HG02885 (cell line): ENCODE results near the gene ANKRD50.
A peak's percentile ranks its signal among the peaks of the same experiment; 100 is the strongest.

Experiments used
- ATAC-seq: cut with Tn5 transposase; IDR thresholded peaks from one replicate; pipeline ENCODE4 v1.9.1; 2021; ENCODE audit warnings: mild to moderate bottlenecking; ENCODE audit not compliant: unreplicated experiment, poor library complexity

The ANKRD50 gene

DNA sequence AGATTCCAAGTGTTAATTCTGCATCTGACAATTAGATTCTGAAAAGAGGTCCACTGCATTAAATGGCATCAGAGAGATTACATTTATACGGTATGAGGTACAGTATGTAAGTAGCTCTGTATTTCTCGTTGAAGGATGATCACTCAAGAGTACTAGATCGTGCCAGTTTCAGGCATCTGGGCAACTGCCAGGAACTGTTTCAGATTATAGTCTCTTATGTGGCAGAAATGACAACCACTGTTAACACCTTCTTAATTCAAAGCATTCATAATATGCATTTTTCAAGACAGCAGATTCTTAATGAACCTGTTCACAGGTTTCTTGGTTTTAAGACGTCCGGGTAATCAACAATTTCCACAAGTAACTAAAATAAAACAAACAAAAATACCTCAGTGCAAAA, 1.6 kb downstream of the ANKRD50 start:
- ATAC-seq, result no peak

DNA sequence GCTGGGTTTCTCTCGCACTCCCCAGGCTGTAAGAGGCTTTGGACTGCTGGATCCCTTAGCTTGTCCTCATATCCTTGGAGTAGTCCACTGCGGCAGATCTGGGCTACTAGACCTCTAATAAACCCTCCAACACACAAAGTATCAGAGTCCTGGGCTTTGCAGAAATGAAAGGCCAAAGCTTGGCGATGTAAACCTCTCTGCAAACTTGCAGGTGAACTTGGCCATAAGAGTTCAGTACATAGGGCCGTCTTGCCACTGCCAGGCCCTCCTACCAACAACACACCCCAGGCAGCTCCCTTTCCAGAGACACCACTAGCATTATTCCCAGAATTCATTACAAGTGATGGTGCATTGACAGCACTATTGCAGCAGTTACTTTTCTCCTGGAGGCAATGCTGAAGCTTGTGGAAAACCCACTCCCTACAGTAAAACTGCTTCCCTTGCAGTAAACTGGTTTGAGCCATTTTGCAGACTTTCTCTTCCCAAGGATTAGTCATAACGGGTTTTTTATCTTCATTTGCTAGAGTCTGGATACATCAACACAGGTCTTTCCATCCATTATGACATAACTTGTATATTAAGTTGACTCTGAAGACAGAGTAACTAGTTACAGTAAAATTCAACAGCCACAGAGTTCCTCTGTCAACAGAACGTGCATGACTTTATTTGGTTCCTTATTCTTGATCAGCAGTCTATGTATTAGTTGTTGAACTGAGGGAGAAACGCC, 2.4 kb downstream of the ANKRD50 start:
- ATAC-seq, result no peak

DNA sequence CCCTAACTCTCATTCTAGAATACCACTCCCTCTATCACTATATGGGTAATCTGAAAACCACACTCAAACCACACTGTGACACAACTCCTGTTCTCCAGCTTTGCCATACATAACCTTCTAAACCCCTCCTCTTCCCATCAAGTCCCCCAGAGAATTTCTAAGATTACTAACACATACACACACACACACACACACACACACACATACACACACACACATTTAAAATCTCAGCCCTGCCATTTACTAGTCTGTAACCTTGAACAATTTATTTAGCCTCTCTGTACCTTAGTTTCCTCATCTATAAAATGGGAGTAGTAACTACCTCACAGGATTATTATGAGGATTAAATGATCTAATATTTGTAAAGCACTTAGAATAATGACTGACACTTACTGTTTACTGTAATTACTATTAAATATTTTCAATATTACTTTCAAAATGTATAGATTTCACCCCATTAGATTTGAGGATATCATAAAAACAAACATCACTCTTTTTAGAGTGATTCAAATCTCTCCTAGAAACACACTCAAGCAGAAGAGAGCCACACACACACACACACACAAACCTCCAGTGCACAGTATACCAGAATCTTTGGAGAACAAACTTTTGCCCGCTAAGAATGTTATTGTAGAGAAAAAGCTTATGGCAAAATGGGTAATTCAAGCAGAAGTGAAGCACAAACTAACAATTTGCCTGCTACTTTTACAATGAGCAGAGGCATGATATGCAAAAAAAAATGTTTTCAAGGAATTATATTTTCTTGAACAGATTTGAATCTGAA, 3.8 kb downstream of the ANKRD50 start:
- no peak for ATAC-seq

DNA sequence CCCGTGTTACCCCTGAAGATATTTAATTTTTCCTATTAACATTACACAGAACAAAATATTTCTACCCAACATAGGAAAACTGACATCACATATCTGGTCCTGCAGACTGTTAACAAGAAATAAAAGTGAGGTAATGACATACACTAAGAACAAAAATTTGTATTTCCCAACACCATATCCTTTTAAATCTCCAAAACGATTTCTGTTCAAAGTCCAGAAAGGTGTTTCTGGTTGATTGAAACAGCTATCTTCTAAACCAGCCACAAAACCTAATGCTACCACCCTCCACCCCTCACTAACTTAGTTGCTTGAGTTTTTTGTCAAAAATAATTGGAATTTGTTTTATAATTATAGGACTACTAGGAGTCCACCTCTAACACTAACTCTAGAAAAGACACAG, 7.1 kb downstream of the ANKRD50 start:
- no peak for ATAC-seq

DNA sequence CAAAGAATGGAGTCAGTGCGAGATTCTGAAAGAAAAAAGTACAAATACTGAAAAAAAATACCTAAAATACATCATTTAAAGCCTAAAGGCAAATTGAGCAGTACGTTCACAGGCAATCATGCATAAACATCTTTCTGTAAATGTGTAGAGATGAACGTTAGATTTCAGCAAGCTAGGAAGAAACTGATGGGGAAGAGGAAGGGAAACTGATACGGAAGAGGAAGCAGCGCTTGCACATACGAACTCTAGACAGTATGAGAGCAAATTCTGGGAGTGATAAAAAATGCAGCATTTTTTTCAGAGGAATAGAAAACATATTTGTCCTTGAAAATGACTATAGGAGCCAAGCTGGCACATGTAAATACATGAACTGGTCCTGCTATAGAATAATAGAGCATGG, 9.4 kb downstream of the ANKRD50 start:
- ATAC-seq, result peak; percentile 77

DNA sequence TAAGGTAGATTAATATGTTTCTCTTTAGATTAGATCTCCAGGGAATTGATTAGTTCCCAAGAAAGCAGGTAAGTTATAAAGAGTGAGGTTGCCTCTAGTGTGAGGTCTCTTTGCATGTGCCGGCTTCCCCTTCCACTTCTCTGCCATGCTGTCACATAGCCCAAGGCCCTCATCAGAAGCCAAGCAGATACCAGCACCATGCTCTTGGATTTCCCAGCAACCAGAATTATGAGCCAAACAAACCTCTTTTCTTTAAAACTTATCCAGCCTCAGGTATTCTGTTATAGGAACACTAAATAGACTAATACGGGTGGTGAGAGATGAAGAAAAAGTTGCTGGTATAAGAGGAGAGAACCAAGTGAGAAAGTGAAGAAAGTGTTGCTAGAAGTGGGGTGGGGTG, 15.1 kb downstream of the ANKRD50 start:
- no peak for ATAC-seq

DNA sequence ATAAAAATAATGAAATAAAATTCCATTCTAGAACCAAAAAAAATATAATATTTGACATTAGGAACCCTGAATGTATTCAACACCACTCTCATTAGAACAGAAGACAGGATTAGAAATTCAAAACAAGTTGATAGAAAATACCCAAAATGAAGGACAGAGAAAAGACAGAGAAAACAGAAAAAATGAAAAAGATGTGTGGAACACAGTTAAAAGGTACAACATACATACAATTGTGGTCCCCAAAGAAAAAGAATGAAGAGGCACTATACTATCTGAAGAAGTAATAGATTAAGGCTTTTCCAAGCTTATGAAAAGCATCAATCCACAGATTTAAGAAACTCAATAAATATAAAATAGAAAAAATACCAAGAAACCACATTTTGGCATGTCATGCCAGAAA, 16.4 kb downstream of the ANKRD50 start:
- no peak for ATAC-seq

DNA sequence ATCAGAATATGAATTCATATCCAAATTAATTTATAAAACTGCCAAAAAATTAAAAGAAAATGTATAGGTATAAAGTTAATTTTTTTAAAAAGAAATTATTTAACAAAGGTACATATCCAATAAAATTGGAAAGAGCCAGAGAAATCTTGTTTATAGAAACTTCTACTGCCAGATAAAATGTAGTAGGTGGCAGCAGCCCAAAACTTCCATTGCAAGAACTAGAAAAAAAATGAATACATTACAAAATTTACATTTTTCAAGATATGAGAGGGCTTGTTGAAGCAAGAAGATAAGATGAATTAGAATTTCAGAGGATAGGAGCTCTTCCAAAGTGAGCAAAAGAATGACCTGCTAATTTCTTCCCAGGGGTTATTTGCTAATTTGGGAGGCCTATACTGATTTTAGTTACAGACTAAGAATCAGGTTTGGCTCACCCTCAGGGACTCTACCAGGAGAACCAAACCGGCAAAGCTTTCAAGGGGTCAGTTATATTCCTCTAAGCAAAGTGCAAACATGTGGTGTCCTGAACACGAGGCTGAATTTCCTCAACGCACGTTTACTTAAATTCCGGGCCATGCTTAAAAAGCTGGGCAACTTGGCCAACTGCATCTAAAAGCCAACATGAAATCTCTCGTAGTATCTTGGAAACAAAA, 17.5 kb downstream of the ANKRD50 start:
- ATAC-seq, result no peak

DNA sequence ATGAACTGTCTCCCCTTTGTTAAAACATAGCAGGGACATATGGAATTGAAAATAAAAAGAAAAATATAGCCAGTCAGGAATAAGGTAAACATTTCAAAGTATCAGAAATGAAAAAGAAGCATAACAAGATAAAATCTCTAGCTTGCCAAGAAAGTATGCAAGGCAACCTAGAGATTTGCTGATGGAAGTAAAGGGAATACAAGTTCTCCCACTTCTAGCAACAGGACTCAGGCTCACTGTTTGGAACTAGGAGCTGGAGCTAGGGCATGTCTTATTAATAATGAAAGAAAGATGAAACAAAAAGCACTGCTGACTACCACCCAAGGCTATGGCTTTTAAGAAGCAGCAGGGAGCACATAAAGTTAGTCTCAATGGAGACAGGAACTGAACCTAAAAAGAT, 18.2 kb downstream of the ANKRD50 start:
- ATAC-seq, result no peak

DNA sequence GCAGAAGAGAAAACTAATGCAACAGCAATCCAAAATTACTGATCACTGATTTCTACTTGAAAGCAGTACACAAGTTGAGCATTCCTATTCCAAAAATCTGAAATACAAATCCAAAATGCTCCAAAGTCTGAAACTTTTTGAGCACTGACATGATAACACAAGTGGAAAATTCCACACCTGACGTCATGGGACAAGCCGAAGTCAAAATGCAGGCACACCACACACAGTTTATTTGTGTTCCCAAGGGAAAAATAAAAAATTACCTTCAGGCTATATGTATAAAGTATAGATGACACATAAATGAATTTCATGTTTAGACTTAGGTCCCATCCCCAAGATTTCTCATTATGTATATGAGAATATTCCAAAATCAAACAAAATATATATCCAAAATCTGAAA, 20.7 kb downstream of the ANKRD50 start:
- ATAC-seq, result no peak

DNA sequence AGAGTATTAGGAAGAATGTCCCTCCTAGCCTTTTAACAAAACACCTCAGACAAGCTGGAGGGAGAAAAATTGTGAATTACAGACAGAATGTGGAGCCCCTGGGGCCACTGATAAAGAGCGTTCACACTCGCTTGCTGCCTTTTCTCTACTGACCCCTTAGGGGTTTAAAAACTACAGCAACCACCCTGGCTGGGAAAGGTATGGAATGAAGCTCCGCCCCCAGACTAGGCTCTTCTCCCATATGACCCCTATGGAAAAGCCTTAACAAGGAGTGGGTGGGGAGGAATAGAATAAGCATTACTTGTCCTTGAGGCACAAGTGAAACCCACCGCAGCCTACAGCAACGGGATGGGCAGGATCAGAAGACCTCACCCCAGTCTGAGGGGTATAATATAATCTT, 26.3 kb downstream of the ANKRD50 start:
- ATAC-seq, result no peak

DNA sequence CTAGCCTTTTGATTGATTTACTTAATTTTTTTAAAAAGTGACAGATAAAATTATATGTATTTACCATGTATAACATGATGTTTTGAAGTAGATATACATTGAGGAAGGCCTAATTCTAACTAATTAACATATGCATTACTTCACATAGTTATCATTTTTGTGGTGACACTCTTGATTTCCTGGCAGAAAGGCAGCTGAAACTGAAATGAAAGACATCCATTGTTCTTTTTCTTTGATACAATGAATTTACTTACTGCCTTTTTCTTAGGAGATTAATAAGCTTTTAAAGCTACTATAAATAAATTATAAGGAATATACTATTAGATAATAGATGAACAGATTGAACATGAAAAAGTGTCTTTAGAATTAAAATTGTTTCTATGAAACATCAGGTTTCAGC, 26.7 kb downstream of the ANKRD50 start:
- ATAC-seq, result no peak

DNA sequence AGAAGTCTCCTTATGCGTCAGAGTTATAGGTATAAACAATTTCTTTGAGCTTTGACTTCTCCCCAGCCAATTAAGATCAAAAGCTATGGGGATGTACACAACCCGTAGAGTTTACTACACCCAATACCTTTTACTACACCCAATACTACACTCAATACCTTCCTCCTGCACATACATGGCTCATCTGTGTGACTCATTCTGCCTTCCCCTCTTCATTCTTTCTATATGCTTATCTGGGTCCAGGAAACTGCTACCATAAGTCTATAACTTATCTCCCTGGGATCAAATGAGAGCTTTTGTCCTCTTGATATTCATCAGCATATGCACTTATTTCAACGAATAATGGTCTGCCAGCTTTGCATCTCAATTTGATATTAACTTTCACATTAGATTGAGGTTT, 28.2 kb downstream of the ANKRD50 start:
- no peak for ATAC-seq

DNA sequence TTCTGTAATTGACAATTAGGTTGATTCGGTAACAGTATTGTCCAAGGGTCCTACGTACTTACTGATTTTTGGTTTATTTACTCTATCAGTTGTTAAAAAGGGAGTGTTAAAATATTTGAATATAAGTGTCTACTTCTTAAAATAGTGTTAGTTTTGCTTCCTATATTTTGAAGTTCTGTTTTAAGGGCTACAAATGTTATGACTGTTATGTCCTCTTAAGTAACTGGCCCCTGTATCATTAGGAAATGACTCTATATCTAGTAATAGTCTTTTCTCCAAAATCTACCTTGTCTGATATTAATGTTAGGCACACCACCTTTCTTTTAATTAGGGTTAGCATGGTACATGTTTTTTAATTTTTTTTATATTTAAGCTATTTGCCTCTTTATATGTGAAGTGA, 30.1 kb downstream of the ANKRD50 start:
- ATAC-seq, result no peak

DNA sequence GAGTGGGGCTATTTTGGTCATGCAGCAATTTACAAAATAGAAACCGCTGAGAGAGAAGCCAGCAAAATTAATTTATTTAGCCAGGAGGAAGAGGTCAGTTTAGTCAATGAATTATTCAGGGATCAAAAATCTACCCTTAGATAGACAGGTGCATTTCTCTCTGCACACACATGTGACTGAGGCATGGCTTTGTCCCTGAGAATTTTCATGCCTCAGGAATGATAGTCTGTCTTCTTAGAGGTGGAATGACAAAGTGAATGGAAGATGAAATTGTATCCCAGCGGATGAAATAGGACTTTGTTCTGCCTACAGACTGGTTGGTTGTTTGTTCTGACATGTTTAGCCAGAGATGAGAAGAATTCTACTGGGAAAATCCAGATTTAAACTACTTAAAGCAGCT, 46.0 kb downstream of the ANKRD50 start:
- ATAC-seq, result no peak

DNA sequence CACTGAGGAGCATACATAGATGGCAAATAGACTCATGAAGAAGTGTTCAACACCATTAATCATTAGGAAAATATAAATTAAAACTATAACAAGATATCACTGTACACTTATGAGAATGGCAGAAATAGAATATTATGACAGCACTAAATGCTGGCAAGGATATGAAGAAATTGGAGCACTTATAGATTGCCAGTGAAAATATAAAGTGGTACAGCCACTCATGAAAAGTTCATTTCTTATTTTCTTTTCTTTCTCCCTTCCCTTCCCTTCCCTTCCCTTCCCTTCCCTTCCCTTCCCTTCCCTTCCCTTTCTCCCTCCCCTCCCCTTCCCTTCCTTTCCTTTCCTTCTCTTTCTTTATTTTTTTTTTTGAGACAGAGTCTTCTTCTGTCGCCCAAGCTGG, 53.7 kb downstream of the ANKRD50 start:
- ATAC-seq, result no peak

DNA sequence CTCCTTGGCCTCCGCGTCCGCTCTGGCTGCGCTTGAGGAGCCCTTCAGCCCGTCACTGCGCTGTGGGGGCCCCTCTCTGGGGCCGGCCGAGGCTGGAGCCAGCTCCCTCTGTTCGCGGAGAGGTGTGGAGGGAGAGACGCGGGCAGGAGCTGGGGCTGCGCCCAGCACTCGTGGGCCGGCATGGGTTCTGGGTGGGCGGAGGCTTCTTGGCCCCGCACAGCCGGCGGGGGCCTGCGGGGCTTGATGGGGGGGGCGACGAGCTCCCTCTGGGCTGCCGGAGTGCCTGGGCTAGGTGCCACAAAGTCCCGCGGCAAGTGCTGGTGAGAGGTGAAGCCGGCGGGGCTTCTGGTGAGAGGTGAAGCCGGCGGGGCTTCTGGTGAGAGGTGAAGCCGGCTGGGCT, 61.9 kb downstream of the ANKRD50 start:
- no peak for ATAC-seq

DNA sequence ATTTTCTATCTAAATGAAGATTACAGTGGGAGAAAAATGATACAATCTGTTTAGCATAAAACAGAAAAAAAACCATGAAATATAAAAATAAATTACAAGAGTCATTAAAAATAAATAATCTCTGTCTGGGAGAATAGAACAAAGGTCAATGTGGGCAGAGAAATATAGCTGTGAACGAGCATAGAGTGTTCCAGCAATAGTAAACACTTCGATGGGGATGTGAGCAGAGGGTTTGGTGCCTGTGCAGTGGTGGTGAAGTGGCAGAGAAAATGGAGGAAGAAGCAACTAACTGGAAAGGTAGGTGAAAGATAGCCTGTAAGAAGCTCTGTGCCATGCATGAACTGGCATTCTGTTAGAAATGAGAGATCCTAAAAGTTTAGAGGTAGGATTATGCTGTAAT, 64.9 kb downstream of the ANKRD50 start:
- ATAC-seq, result no peak

DNA sequence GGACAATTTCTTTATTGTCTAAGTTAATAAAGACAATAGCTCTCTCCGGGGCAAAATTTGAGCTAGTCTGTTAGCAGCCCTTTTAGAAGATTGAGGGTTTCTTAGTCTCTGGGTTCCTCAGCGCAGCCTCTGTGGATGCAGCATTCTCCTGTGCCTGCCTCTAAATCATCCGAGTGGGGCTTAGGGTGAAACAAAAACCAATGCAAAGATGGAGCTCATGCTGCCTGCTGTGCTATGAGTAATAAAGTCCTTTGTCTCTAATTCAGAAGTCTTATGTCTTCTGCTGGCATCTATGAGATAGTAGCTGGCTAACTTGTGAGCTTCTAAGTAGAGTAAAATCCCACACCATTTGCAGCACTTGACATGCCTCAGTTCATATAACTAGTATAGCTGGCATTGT, 67.9 kb downstream of the ANKRD50 start:
- ATAC-seq, result no peak

DNA sequence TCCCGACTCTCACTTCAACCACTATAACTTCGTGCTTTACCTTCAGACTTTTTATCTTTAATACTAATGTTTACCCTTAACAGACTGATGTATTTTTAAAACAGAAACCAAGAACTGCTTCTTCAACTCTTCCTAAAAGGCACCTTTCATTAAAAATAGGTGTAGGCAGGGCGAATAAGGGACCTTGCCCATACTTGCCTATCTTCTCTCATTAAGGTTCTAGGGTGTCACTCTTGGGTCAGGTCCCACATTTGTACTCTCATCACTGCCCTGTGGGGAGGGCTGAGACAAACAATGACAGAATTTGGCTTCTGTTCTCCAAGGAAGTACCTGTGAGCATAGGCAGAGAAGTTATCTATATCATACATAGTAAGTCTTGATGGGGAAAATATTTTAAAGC, 69.7 kb downstream of the ANKRD50 start:
- no peak for ATAC-seq

DNA sequence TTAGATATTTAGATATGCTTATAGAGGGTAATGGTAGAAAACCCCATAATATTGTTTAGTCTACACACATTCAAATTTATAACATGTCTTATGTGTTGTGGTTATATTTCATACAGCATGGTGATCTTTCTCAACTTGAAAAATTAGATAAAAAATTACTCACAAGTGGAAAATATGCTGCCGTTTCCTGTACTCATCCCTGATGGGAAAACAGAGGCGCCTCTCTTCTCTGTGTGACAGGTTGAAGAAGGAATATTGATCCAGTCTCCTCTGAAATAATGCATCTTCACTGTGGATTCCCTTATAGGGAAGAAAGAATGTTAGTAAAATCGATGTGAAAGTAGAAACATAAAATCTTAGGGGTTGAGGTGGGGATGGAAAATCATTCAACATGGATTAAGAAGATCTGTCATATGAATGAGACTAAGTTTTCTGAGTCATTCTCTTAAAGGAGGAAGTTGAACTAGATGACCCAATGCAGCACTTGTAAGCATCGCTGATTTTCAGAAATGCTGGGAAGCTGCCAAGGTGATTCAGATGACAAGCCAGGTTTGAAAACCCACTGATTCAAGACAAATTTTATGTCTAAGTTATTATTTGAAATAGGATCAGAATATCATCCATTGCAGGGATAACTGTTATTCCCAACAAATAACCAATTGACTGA, 70.7 kb downstream of the ANKRD50 start:
- ATAC-seq, result peak; percentile 79
